ENCODE results near the gene CA9. TPM values are rescaled to one million over a fixed set of nuclear protein-coding genes. Genes with fewer than 3 reads are reported as not detected.

CA9 gene
- total RNA-seq, 2 experiments from 2014 or later, result 0.86 to 1.2 TPM

GRCh38 chr9:35723908-35724307 lies 50.2 kb downstream of the CA9 start:
- no peaks in the 10 kb centered on the region for H3K27me3 Mint-ChIP-seq
- no peak overlapping the region for H3K4me3 Mint-ChIP-seq
- DNase-seq (no peak), ATAC-seq (ENCODE audit: low read depth) (no peak)
- no peaks in the 10 kb centered on the region for H3K9me3 Mint-ChIP-seq
- peaks cover 36% of the 10 kb centered on the region for H3K36me3 Mint-ChIP-seq
- no peak overlapping the region for H3K27ac Mint-ChIP-seq
- POLR2A ChIA-PET, result interaction anchor here (1.3 kb wide), 1 partner anchor 8 kb away, joined by 4 read pairs; the partner anchor contains the start of genes CREB3 and TLN1
- H3K4me1 Mint-ChIP-seq, result peaks cover 9% of the 10 kb centered on the region

GRCh38 chr9:35725362-35725761 lies 51.6 kb downstream of the CA9 start:
- H3K9me3 Mint-ChIP-seq, result no peaks in the 10 kb centered on the region
- peaks cover 9% of the 10 kb centered on the region for H3K4me1 Mint-ChIP-seq
- H3K27me3 Mint-ChIP-seq, result no peaks in the 10 kb centered on the region
- H3K27ac Mint-ChIP-seq, result no peak overlapping the region
- ATAC-seq (ENCODE audit: low read depth) (no peak), DNase-seq (no peak)
- POLR2A ChIA-PET, result no interaction called here
- H3K4me3 Mint-ChIP-seq, result no peak overlapping the region
- peaks cover 29% of the 10 kb centered on the region for H3K36me3 Mint-ChIP-seq

- no peak for DNase-seq
- peak; percentile 48 for ATAC-seq (ENCODE audit: low read depth)
- Mint-ChIP-seq H3K27ac (no peak overlapping the region), H3K9me3 (no peaks in the 10 kb centered on the region), H3K4me1 (peaks cover 12% of the 10 kb centered on the region), H3K36me3 (peaks cover 28% of the 10 kb centered on the region), H3K27me3 (no peaks in the 10 kb centered on the region), H3K4me3 (no peak overlapping the region)
- POLR2A ChIA-PET, result interaction anchor here (0.8 to 2.6 kb wide), 9 partner anchors 12 to 107 kb away, joined by 3 to 20 read pairs (median 6); partner anchors contain the start of genes ARHGEF39, CCDC107, GBA2 and RGP1
Observed at GRCh38 chr9:35726931-35727330, 53.2 kb downstream of the CA9 start.

- H3K4me1 Mint-ChIP-seq, result peaks cover 12% of the 10 kb centered on the region
- ATAC-seq (ENCODE audit: low read depth) (no peak), DNase-seq (no peak)
- POLR2A ChIA-PET, result interaction anchor here (0.6 to 2.6 kb wide), 17 partner anchors 12 to 150 kb away, joined by 3 to 20 read pairs (median 4); partner anchors contain the start of genes ARHGEF39, GBA2, RGP1 and SPAG8
- no peaks in the 10 kb centered on the region for H3K27me3 Mint-ChIP-seq
- H3K27ac Mint-ChIP-seq, result no peak overlapping the region
- peaks cover 22% of the 10 kb centered on the region for H3K36me3 Mint-ChIP-seq
- no peak overlapping the region for H3K4me3 Mint-ChIP-seq
- H3K9me3 Mint-ChIP-seq, result no peaks in the 10 kb centered on the region
Observed at GRCh38 chr9:35727676-35728040, 53.9 kb downstream of the CA9 start.

GRCh38 chr9:35728041-35728971 lies 54.6 kb downstream of the CA9 start:
- no peaks in the 10 kb centered on the region for H3K9me3 Mint-ChIP-seq
- peaks cover 14% of the 10 kb centered on the region for H3K4me1 Mint-ChIP-seq
- no peak overlapping the region for H3K27ac Mint-ChIP-seq
- no peaks in the 10 kb centered on the region for H3K27me3 Mint-ChIP-seq
- peak; percentile 67 for DNase-seq
- ATAC-seq (ENCODE audit: low read depth), result no peak
- H3K36me3 Mint-ChIP-seq, result peaks cover 20% of the 10 kb centered on the region
- POLR2A ChIA-PET, result interaction anchor here (0.6 to 2.6 kb wide), 22 partner anchors 12 to 124 kb away, joined by 3 to 20 read pairs (median 4); partner anchors contain the start of genes ARHGEF39, CCDC107, GBA2 and RGP1
- no peak overlapping the region for H3K4me3 Mint-ChIP-seq

- H3K9me3 Mint-ChIP-seq, result no peaks in the 10 kb centered on the region
- POLR2A ChIA-PET, result interaction anchor here (0.8 to 2.6 kb wide), 10 partner anchors 13 to 124 kb away, joined by 3 to 20 read pairs (median 5); partner anchors contain the start of genes CCDC107, GBA2, RGP1 and RMRP
- no peak overlapping the region for H3K4me3 Mint-ChIP-seq
- H3K4me1 Mint-ChIP-seq, result peaks cover 16% of the 10 kb centered on the region
- H3K27ac Mint-ChIP-seq, result no peak overlapping the region
- peaks cover 20% of the 10 kb centered on the region for H3K36me3 Mint-ChIP-seq
- no peak for DNase-seq
- ATAC-seq (ENCODE audit: low read depth), result no peak
- no peaks in the 10 kb centered on the region for H3K27me3 Mint-ChIP-seq
Observed at GRCh38 chr9:35729101-35729500, 55.4 kb downstream of the CA9 start.

GRCh38 chr9:35729700-35730485 lies 56.2 kb downstream of the CA9 start:
- Mint-ChIP-seq H3K9me3 (no peaks in the 10 kb centered on the region), H3K4me1 (peaks cover 17% of the 10 kb centered on the region), H3K4me3 (no peak overlapping the region), H3K27ac (peak overlapping the region; percentile 26), H3K36me3 (peaks cover 13% of the 10 kb centered on the region), H3K27me3 (no peaks in the 10 kb centered on the region)
- no peak for ATAC-seq (ENCODE audit: low read depth)
- no peak for DNase-seq
- POLR2A ChIA-PET, result interaction anchor here (1.0 to 4.0 kb wide), 8 partner anchors 19 to 125 kb away, joined by 3 to 53 read pairs (median 19); partner anchors contain the start of genes ARHGEF39, CCDC107, GBA2 and RGP1

- Mint-ChIP-seq H3K9me3 (no peaks in the 10 kb centered on the region), H3K4me1 (peaks cover 19% of the 10 kb centered on the region), H3K27me3 (no peaks in the 10 kb centered on the region), H3K36me3 (peaks cover 14% of the 10 kb centered on the region), H3K27ac (peak overlapping the region; percentile 26), H3K4me3 (no peak overlapping the region)
- DNase-seq, result no peak
- no peak for ATAC-seq (ENCODE audit: low read depth)
- POLR2A ChIA-PET, result interaction anchor here (1.0 to 4.0 kb wide), 11 partner anchors 11 to 460 kb away, joined by 3 to 53 read pairs (median 13); partner anchors contain the start of genes ARHGEF39, CCDC107, CLTA and GBA2
Observed at GRCh38 chr9:35730486-35730854, 56.7 kb downstream of the CA9 start.

Small RNA genes within 50 kb of the gene (microRNA-seq; reads per million reads assigned to microRNA genes)
- not detected for gene MIR6852

Other genes starting within 250 kb of the CA9 start
- 1 to 10 TPM; 2.1 to 2.3 TPM for gene RUSC2, start 183.8 kb upstream of the CA9 start, total RNA-seq
- gene TESK1, start 68.7 kb upstream of the CA9 start, total RNA-seq, result 10 to 100 TPM; 42.2 to 42.8 TPM
- 10 to 100 TPM; 15.3 to 18.4 TPM for gene CD72, start 55.5 kb upstream of the CA9 start, total RNA-seq
- 100 to 1,000 TPM; 174 to 195 TPM for gene SIT1, start 23.0 kb upstream of the CA9 start, total RNA-seq
- over 10,000 TPM; 10,447 to 10,452 TPM for gene RMRP, start 15.9 kb upstream of the CA9 start, total RNA-seq
- 10 to 100 TPM; 32.7 to 36.3 TPM for gene CCDC107, start 15.6 kb upstream of the CA9 start, total RNA-seq
- 10 to 100 TPM; 13.1 to 13.4 TPM for gene ARHGEF39, start 8.7 kb upstream of the CA9 start, total RNA-seq
- 10 to 100 TPM; 35.7 to 36.9 TPM for gene TPM2, start 16.0 kb downstream of the CA9 start, total RNA-seq
- gene TLN1, start 58.3 kb downstream of the CA9 start, total RNA-seq, result 100 to 1,000 TPM; 381 to 388 TPM
- gene CREB3, start 58.7 kb downstream of the CA9 start, total RNA-seq, result 10 to 100 TPM; 21.1 to 24.1 TPM
- 10 to 100 TPM; 60.1 to 62.2 TPM for gene GBA2, start 75.3 kb downstream of the CA9 start, total RNA-seq
- gene RGP1, start 75.4 kb downstream of the CA9 start, total RNA-seq, result 10 to 100 TPM; 26.9 to 29.1 TPM
- not detected for gene MSMP, start 80.3 kb downstream of the CA9 start, total RNA-seq
- 10 to 100 TPM; 13.5 to 13.7 TPM for gene NPR2, start 117.7 kb downstream of the CA9 start, total RNA-seq
- 1 to 10 TPM; 3.4 to 4.6 TPM for gene SPAG8, start 138.3 kb downstream of the CA9 start, total RNA-seq
- gene HINT2, start 141.1 kb downstream of the CA9 start, total RNA-seq, result 10 to 100 TPM; 54.3 to 56.4 TPM
- not detected for gene FAM221B, start 154.8 kb downstream of the CA9 start, total RNA-seq
- gene TMEM8B, start 155.3 kb downstream of the CA9 start, total RNA-seq, result 1 to 10 TPM; 5.9 to 6.1 TPM
- gene OR13J1, start 196.5 kb downstream of the CA9 start, total RNA-seq, result not detected
- gene HRCT1, start 232.3 kb downstream of the CA9 start, total RNA-seq, result not detected
- gene SPAAR, start 235.6 kb downstream of the CA9 start, total RNA-seq, result not detected